SJCRH30 (cell line): ENCODE data around the gene STON1. TPM values are rescaled to one million over a fixed set of nuclear protein-coding genes. Genes with fewer than 3 reads are reported as not detected.
A peak's percentile ranks its signal among the peaks of the same experiment; 100 is the strongest.
"Not testable (repeated sequence)": the region's sequence is repeated elsewhere in the genome, so short reads cannot be mapped to it uniquely, and the experiment has no call there.

ENCODE experiments used
- DNase-seq, 2 experiments: peaks; one replicate each; pipeline ENCODE4 v3.0.0-alpha.2; 2015 to 2020
- H3K27ac ChIP-seq: fragments of 250-450 bp; sonication (Bioruptor Pico); 2 replicates; pipeline ENCODE4 v1.5.1; 2020; ENCODE audit warnings: mild to moderate bottlenecking, moderate library complexity
- H3K27me3 ChIP-seq: fragments of 250-450 bp; sonication (Bioruptor Pico); 2 replicates; pipeline ENCODE4 v1.5.1; 2020; ENCODE audit warnings: mild to moderate bottlenecking, moderate library complexity
- H3K36me3 ChIP-seq: fragments of 250-450 bp; sonication (Bioruptor Pico); 2 replicates; pipeline ENCODE4 v1.5.1; 2020; ENCODE audit warnings: mild to moderate bottlenecking, moderate library complexity
- H3K4me1 ChIP-seq: fragments of 250-450 bp; sonication (Bioruptor Pico); 2 replicates; pipeline ENCODE4 v1.5.1; 2020; ENCODE audit warnings: mild to moderate bottlenecking, moderate library complexity
- H3K4me3 ChIP-seq: fragments of 250-450 bp; sonication (Bioruptor Pico); 2 replicates; pipeline ENCODE4 v1.5.1; 2020; ENCODE audit warnings: mild to moderate bottlenecking, moderate library complexity
- H3K9me3 ChIP-seq: fragments of 250-450 bp; sonication (Bioruptor Pico); replicated peaks from 2 replicates; pipeline ENCODE4 v1.5.1; 2020; ENCODE audit warnings: mild to moderate bottlenecking, moderate library complexity
- total RNA-seq: library from RNA; depleted of rRNA; stranded (reverse); fragments of >200 nt; shearing (Covaris generic); gene quantifications from 2 replicates; pipeline ENCODE4 v1.2.3, GENCODE V29; 2014

The STON1 gene
- total RNA-seq, 1 experiment from 2014 or later, result 13.7 TPM

DNA sequence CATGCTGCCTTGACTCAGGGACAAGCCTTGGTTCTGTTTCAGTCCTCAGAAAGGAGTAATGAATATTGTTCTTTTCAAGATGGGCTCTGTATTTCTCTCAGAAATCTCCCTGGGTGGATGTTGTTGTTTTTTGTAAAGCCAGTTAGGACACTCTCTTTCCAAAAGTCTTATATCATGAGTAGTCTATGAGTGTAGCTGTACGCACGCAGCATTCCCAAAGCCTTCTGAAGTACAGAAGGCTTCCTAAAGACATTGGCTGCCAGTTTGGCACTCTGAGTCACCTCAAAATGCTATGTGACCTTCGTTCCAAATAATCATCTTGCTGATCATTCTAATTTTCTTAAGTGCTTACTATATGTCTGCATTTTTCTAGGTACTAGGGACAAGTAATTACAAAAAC, 71.0 kb downstream of the STON1 start:
- no peak overlapping the region for H3K27ac ChIP-seq
- no peaks in the 10 kb centered on the region for H3K4me1 ChIP-seq
- DNase-seq, result no peak
- H3K9me3 ChIP-seq, result 0 out of 2 replicates have a peak, but pooled peaks cover 3% of the 10 kb centered on the region
- no peaks in the 10 kb centered on the region for H3K36me3 ChIP-seq
- H3K4me3 ChIP-seq, result no peak overlapping the region
- H3K27me3 ChIP-seq, result no peaks in the 10 kb centered on the region

DNA sequence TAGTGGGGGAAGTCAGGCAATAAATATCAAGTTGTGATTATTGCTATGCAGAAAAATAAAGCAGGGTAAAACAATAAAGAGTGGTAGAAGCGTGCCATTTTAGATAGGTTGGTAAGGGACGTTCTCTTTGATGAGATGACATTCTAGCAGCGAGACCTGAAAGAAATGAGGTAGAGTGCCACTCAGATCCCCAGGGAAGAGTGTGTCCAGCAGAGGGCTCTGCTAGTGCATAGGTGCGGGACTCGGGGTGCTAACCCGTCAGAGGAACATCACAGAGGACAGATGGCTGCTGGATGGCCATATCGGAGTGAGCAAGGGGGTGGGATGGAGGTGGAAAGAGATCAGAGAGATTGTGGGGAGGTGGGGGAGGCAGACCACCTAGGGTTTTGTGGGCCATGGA, 71.4 kb downstream of the STON1 start:
- no peak overlapping the region for H3K4me3 ChIP-seq
- DNase-seq, result peak in 1 of 2 experiments; percentile 28
- H3K27me3 ChIP-seq, result no peaks in the 10 kb centered on the region
- H3K4me1 ChIP-seq, result no peaks in the 10 kb centered on the region
- H3K36me3 ChIP-seq, result no peaks in the 10 kb centered on the region
- H3K9me3 ChIP-seq, result 0 out of 2 replicates have a peak, but pooled peaks cover 3% of the 10 kb centered on the region
- no peak overlapping the region for H3K27ac ChIP-seq

DNA sequence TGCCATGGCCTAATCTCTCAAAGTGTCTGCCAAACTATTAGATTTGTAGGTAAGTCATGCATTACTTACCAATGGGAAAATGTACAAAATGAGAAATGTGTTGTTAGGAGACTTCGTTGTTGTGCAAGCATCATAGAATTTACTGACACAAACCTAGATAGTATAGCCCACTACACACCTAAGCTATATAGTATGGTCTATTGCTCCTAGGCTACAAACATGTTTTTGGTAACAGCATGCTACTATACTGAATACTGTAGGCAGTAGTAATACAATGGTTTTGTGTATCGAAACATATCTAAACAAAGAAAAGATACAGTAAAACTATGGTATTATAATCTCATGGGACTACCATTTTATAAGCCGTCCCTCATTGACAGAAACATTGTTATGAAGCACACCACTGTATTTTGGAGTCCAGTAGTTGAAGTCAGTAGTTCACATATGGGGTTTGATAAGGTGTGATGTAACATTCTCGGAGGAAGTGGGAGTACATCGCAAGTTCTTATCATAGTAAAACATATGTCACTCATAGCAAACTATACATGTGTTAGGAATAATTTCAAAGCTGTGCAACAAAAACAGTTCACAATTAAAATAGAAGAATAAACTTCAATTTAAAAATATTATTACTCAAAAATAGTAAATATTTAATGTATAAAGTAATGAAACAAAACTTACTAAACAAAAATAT, 75.7 kb downstream of the STON1 start:
- no peak overlapping the region for H3K27ac ChIP-seq
- H3K4me3 ChIP-seq, result no peak overlapping the region
- DNase-seq, result no peak
- H3K9me3 ChIP-seq, result 0 out of 2 replicates have a peak, but pooled peaks cover 3% of the 10 kb centered on the region
- no peaks in the 10 kb centered on the region for H3K4me1 ChIP-seq
- no peaks in the 10 kb centered on the region for H3K27me3 ChIP-seq
- no peaks in the 10 kb centered on the region for H3K36me3 ChIP-seq

DNA sequence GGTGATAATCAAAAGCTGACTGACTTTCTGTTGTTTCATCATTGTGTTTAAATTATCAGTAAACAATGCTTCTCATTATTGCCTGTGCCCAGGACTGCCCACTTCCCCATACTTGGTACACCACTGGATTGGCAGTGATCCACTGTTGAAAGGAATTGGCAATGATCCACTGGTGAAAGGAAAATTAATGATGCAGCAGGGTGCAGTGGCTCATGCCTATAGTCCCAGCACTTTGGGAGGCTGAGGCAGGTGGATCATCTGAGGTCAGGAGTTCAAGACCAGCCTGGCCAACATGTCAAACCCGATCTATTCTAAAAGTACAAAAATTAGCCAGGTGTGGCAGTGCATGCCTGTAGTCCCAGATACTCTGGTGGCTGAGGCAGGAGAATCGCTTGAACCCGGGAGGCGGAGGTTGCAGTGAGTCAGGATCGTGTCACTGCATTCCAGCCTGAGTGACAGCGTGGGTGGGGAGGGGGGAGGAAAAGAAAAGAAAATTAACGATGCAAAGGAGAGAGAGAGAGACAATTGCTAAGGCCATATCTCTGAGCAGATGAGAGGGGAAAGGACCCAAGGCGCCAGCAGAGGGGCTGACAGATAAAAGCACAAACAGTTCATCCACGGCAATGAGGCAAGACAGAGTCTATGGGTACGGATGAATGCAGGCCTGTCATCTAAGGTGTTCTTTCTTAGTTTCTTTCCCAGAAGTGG, 77.5 kb downstream of the STON1 start:
- Histone ChIP-seq H3K27me3 (no peaks in the 10 kb centered on the region), H3K9me3 (0 out of 2 replicates have a peak, but pooled peaks cover 3% of the 10 kb centered on the region), H3K4me3 (no peak overlapping the region), H3K36me3 (no peaks in the 10 kb centered on the region), H3K27ac (no peak overlapping the region), H3K4me1 (no peaks in the 10 kb centered on the region)
- no peak for DNase-seq

DNA sequence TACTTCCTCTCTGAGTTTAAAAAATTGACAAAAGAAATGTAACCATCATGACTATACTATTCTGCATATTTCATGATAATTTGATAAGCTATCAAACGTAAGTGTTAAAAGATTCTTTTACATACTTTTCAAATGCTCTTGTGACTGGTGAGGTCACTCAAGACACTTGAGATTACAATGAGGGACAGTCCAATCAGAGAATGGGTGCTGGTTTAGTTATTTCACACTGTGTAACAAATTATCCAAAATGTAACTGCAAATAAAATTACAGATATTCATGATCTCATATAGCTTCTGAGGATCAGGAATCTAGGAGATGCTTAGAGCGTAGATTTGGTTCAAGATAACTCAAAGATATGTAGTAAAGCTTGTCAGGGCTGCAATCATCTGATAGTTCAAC, 83.3 kb downstream of the STON1 start:
- Histone ChIP-seq H3K27me3 (no peaks in the 10 kb centered on the region), H3K4me1 (no peaks in the 10 kb centered on the region), H3K4me3 (no peak overlapping the region), H3K27ac (no peak overlapping the region), H3K9me3 (peaks cover 10% of the 10 kb centered on the region; the same call in 1 of the 2 replicates), H3K36me3 (no peaks in the 10 kb centered on the region)
- DNase-seq, result no peak

DNA sequence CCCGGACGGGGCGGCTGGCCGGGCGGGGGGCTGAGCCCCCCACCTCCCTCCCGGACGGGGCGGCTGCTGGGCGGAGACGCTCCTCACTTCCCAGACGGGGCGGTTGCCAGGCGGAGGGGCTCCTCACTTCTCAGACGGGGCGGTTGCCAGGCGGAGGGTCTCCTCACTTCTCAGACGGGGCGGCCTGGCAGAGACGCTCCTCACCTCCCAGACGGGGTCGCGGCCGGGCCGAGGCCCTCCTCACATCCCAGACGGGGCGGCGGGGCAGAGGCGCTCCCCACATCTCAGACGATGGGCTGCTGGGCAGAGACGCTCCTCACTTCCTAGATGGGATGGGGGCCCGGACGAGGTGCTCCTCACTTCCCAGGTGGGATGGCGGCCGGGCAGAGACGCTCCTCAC, 84.6 kb downstream of the STON1 start:
- DNase-seq, H3K27ac ChIP-seq, H3K27me3 ChIP-seq, H3K36me3 ChIP-seq, H3K4me1 ChIP-seq, H3K4me3 ChIP-seq: not testable (repeated sequence)
- H3K9me3 ChIP-seq, result peaks cover 10% of the 10 kb centered on the region; the same call in 1 of the 2 replicates

DNA sequence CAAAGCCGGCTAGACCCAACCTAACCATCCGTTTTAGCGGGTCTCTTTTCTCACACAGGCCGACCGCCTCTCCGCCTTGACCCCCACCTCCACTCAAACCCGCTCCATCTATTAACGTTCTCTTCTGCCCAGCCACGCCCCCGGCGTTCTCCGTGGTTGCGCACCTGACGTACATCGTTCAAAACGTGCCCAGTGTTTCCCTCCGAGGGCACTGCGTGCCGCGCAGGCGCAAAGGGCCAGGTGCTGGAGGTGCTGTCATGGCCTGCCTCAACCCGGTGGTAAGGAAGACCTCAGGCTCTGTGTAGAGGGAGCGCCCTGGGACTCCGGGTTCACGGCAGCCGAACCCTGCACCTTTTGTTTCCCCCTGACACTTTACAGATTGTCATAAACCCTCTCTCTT, 87.7 kb downstream of the STON1 start, which contains the start of gene GTF2A1L:
GTF2A1L (plus strand) TSS at position 239 of the 400 bp plus-strand sequence; CDS start at position 258, 19 bp downstream.
- no peaks in the 10 kb centered on the region for H3K4me1 ChIP-seq
- no peak within 1 kb of the TSS for H3K4me3 ChIP-seq
- H3K27me3 ChIP-seq, result no peaks in the 10 kb centered on the region
- H3K36me3 ChIP-seq, result no peaks in the 10 kb centered on the region
- no peak within 1 kb of the TSS for H3K27ac ChIP-seq
- no peak for DNase-seq
- peaks cover 9% of the 10 kb centered on the region; the same call in 1 of the 2 replicates for H3K9me3 ChIP-seq

DNA sequence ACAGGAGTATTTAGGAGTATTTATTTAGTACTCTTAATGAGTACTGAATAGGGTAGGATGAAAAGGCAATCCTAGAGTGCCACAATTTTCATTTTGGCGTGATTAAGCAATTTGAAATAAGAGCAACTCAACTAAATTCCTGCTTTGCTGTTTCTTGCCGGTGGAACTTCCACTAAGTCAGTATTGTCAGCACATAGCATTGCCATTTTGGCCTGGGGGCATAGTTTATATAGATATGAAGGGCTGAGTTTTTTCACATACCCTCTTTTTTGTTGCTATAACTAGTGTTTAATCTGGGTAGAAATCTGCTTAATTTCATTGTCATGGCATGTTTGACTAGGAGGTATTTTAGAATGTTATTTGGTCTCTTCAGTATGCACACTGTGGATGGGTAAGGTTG, 89.6 kb downstream of the STON1 start:
- Histone ChIP-seq H3K4me3 (no peak overlapping the region), H3K36me3 (no peaks in the 10 kb centered on the region), H3K4me1 (no peaks in the 10 kb centered on the region), H3K27me3 (no peaks in the 10 kb centered on the region), H3K27ac (no peak overlapping the region), H3K9me3 (no peaks in the 10 kb centered on the region)
- DNase-seq, result no peak

DNA sequence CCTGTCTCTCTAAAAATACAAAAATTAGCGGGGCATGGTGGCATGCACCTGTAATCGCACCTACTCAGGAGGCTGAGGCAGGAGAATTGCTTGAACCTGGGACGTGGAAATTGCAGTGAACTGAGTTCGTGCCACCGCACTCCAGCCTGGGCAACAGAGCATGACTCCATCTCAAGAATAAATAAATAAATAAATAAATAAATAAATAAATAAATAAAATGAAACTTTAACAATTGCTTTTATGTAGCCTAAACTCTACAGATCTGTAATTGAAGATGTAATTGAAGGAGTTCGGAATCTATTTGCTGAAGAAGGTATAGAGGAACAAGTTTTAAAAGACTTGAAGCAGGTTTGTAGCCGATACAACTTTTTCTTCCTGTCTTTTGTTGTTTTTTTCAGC, 90.7 kb downstream of the STON1 start:
- no peaks in the 10 kb centered on the region for H3K36me3 ChIP-seq
- H3K4me1 ChIP-seq, result no peaks in the 10 kb centered on the region
- H3K27me3 ChIP-seq, result no peaks in the 10 kb centered on the region
- H3K4me3 ChIP-seq, result no peak overlapping the region
- DNase-seq, result no peak
- no peak overlapping the region for H3K27ac ChIP-seq
- H3K9me3 ChIP-seq, result no peaks in the 10 kb centered on the region

DNA sequence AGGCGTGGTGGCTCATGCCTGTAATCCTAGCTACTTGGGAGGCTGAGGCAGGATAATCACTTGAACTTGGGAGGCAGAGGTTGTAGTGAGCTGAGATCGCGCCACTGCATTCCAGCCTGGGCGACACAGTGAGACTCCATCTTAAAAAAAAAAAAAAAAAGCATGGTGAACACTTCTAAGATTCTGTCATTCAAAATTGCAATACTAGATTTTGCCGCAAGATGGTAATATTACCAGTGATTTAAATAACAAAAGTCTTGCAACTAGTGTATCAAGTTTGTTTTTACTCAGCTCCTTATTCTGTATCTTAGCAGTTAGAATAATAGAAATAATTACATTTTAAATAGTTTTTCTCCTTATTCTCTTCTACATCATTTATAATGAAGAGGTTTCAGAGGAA, 92.7 kb downstream of the STON1 start:
- H3K27ac ChIP-seq, H3K4me1 ChIP-seq, DNase-seq, H3K27me3 ChIP-seq, H3K36me3 ChIP-seq, H3K4me3 ChIP-seq, H3K9me3 ChIP-seq: not testable (repeated sequence)

DNA sequence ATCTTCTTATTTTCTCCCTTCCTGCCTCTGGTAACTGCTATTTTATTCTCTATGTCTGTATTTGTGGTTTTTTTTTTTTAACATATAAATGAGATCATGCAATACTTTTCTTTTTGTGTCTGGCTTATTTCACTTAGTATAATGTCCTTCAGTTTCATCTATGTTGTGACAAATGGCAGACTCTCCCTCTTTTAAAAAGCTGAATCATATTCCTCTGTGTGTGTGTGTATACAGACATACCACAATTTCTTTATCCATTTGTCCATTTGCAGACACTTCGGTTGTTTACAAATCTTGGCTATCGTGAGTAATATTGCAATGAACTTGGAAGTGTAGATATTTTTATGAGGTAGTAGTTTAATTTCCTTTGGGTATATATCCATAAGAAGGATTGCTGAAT, 94.7 kb downstream of the STON1 start:
- no peak for DNase-seq
- Histone ChIP-seq H3K4me1 (no peaks in the 10 kb centered on the region), H3K27ac (no peak overlapping the region), H3K9me3 (no peaks in the 10 kb centered on the region), H3K27me3 (no peaks in the 10 kb centered on the region), H3K36me3 (no peaks in the 10 kb centered on the region), H3K4me3 (no peak overlapping the region)

DNA sequence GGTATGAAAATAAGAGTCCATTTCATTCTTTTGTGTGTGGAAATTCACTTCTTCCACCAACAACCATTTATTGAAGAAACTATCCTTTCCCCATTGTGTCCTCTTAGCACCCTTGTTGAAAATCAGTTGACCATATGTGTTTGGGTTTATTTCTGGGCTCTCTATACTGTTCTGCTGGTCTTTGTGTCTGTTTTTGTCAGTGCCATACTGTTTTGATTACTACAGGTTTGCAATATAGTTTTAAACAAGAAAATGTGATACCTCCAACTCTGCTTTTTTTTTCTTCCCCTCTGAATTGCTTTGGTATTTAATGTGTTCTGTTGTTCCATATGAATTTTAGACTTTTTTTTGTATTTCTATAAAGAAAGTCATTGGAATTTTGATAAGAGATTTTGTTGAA, 96.1 kb downstream of the STON1 start:
- Histone ChIP-seq H3K9me3 (no peaks in the 10 kb centered on the region), H3K27ac (no peak overlapping the region), H3K36me3 (no peaks in the 10 kb centered on the region), H3K27me3 (no peaks in the 10 kb centered on the region), H3K4me1 (no peaks in the 10 kb centered on the region), H3K4me3 (no peak overlapping the region)
- no peak for DNase-seq

DNA sequence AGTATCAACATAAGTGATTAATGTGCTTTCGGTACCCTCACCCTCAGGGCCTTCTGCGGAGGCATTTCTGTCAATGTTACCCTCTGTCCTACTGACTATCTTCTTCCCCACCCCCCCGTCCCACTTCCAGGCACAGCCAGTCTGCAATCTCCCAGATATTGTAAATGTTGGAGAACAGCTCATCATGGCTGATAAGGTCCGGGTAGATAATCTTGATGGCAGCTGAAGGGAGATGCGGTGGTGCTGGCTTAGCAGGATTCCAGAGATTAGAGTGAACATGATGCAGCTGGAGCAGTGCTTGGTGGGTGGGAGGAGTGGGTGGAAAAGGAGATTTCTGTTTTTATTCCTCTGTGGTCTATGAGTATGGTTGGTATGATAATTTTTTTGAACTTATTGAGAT, 103.2 kb downstream of the STON1 start:
- H3K9me3 ChIP-seq, result no peaks in the 10 kb centered on the region
- H3K4me1 ChIP-seq, result no peaks in the 10 kb centered on the region
- no peak overlapping the region for H3K4me3 ChIP-seq
- H3K36me3 ChIP-seq, result no peaks in the 10 kb centered on the region
- peak in 1 of 2 experiments; percentile 23 for DNase-seq
- no peaks in the 10 kb centered on the region for H3K27me3 ChIP-seq
- no peak overlapping the region for H3K27ac ChIP-seq

DNA sequence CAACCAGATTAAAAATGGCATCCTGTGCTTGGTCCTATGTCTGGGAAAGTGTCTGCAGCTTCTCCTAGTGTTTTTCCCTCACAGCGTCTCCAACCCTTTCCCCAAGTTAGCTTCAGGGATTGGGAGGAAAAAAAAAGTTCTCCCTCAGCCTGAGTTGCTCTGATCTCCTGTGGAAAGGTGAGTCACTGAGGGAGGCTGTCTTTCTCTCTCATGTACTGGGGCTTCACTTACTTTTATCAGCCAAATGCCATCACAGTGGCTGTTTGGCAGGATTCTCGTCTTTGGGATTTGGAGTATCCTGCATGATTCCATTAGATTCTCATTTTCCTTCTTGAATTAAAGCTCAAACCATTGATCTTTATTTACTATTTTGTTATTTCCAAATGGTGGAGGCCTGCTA, 105.8 kb downstream of the STON1 start:
- H3K27ac ChIP-seq, result no peak overlapping the region
- H3K4me1 ChIP-seq, result no peaks in the 10 kb centered on the region
- H3K27me3 ChIP-seq, result no peaks in the 10 kb centered on the region
- H3K4me3 ChIP-seq, result no peak overlapping the region
- H3K36me3 ChIP-seq, result no peaks in the 10 kb centered on the region
- no peaks in the 10 kb centered on the region for H3K9me3 ChIP-seq
- no peak for DNase-seq

DNA sequence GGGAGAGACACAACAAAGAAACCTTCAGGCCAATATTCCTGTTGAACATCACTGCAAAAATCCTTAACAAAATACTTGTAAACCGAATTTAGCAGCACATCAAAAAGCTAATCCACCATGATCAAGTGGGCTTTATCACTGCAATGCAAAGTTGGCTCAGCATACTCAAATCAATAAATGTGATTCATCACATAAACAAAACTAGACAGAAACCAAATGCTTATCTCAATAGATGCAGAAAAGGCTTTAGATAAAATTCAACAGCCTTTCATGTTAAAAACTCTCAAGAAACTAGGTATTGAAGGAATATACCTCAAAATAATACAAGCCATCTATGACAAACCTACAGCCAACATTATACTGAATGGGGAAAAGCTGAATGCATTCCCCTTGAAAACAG, 108.3 kb downstream of the STON1 start:
- Histone ChIP-seq H3K9me3 (no peaks in the 10 kb centered on the region), H3K27me3 (no peaks in the 10 kb centered on the region), H3K4me1 (no peaks in the 10 kb centered on the region), H3K27ac (no peak overlapping the region), H3K4me3 (no peak overlapping the region), H3K36me3 (no peaks in the 10 kb centered on the region)
- DNase-seq, result no peak
